GM12878 (cell line): ENCODE data around the gene CUEDC1.

Experiments used
- CBX3 ChIP-seq: fragments of 200-600 bp; sonication (generic); IDR thresholded peaks from 2 replicates; pipeline ENCODE4 v1.6.1; 2016; ENCODE audit warnings: low read depth, borderline replicate concordance
- NR2C2 ChIP-seq: IDR thresholded peaks from 2 replicates; pipeline ENCODE4 v1.6.1; 2011; ENCODE audit warnings: borderline replicate concordance, low read depth; ENCODE audit not compliant: control insufficient read depth, insufficient read length
- POLR2AphosphoS5 ChIP-seq: IDR thresholded peaks from 2 replicates; pipeline ENCODE4 v1.6.1; 2011; ENCODE audit warnings: mild to moderate bottlenecking, low read length, inconsistent platforms
- TAF1 ChIP-seq: IDR thresholded peaks from 2 replicates; pipeline ENCODE4 v1.6.1; 2011; ENCODE audit warnings: mild to moderate bottlenecking, low read depth, low read length, borderline replicate concordance
- TF ChIP-seq, protein P1 (sequence below), 3 experiments: IDR thresholded peaks in 2 of 3; conservative IDR thresholded peaks in 1 of 3; 2 replicates each; pipeline ENCODE4 v1.5.1; 2011; ENCODE audit warnings: low read depth in 3 of 3, low read length in 3 of 3, mild to moderate bottlenecking in 3 of 3, control low read depth in 2 of 3, moderate library complexity in 2 of 3, inconsistent platforms in 1 of 3, mixed read lengths in 1 of 3; ENCODE audit not compliant: control insufficient read depth in 2 of 3, insufficient read depth in 1 of 3; ENCODE audit errors: extremely low read depth in 1 of 3

DNA sequence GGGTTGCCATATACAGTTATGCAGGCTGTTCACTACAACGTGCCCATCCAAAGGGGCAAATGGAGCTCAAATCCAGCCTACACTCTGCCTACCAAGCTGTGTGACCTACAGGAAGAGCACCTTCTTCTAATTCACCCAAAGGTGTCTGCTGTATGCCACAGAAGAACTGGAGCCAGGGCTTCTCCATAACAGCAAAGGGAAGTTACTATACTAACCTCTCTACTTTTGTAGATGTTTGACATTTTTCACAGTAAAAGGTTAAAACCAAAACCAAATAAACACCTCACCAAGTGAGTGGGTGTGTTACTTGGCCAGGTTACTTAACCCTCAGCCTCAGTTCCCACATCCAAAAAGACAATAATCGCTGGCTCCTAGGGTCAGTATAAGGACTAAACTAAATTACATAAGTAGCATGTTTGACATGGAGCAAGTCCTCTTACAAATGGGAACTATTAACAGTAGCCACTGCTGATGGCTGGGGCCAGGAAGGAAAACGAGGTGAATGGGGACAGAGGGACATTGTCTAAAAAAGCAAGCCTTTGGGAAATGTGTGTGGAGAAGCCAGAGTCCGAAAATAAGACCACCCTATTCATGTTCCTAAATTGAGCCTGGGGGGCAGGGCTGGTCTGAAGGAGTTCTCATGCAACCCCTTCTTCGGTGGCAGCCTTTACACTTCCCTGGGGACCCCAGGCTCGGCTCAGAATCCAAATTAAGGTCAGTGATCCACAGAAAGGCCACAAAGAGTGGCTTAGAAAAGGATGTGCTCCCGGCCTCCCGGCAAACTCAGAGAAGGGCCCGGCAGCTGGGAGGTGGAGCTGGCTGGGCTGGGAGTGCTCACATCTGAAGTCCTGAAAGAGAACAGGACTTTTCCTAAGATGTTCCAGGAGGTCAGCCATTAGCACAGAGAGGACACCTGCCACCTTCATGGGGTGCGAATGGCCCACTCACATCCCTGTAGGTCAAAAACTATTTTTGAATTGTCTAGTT, 13.5 kb downstream of the CUEDC1 start:
- TF ChIP-seq, protein P1, sequence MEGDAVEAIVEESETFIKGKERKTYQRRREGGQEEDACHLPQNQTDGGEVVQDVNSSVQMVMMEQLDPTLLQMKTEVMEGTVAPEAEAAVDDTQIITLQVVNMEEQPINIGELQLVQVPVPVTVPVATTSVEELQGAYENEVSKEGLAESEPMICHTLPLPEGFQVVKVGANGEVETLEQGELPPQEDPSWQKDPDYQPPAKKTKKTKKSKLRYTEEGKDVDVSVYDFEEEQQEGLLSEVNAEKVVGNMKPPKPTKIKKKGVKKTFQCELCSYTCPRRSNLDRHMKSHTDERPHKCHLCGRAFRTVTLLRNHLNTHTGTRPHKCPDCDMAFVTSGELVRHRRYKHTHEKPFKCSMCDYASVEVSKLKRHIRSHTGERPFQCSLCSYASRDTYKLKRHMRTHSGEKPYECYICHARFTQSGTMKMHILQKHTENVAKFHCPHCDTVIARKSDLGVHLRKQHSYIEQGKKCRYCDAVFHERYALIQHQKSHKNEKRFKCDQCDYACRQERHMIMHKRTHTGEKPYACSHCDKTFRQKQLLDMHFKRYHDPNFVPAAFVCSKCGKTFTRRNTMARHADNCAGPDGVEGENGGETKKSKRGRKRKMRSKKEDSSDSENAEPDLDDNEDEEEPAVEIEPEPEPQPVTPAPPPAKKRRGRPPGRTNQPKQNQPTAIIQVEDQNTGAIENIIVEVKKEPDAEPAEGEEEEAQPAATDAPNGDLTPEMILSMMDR (IDR thresholded peaks at IDR 0.05 in 2 of 3, conservative IDR thresholded peaks at IDR 0.05 in 1 of 3; ENCODE audit: control insufficient read depth in 2 of 3, extremely low read depth in 1 of 3, insufficient read depth in 1 of 3, low read depth in 3 of 3, low read length in 3 of 3) = no peak
- TF ChIP-seq POLR2AphosphoS5 (no peak), NR2C2 (no peak), CBX3 (no peak), TAF1 (no peak)
